Measurements from ENCODE around the gene FOXJ1.

Gene FOXJ1

GRCh38 chr17:76153202-76153601, 12.2 kb upstream of the FOXJ1 start:
- TF ChIP-seq GATA2 (IDR thresholded peaks at IDR 0.05; ENCODE audit: low read depth, low read length) (no peak), GATA3 (IDR thresholded peaks at IDR 0.05; ENCODE audit: low read depth, low read length) (no peak)

- TF ChIP-seq GATA2 (IDR thresholded peaks at IDR 0.05; ENCODE audit: low read depth, low read length) (no peak), GATA3 (IDR thresholded peaks at IDR 0.05; ENCODE audit: low read depth, low read length) (no peak)
These were observed 11.5 kb upstream of the FOXJ1 start for GRCh38 chr17:76152591-76152990.

- TF ChIP-seq GATA3 (IDR thresholded peaks at IDR 0.05; ENCODE audit: low read depth, low read length) (no peak), GATA2 (IDR thresholded peaks at IDR 0.05; ENCODE audit: low read depth, low read length) (no peak)
These were observed 10.9 kb upstream of the FOXJ1 start for GRCh38 chr17:76151896-76152454.

GRCh38 chr17:76150712-76151622, 9.9 kb upstream of the FOXJ1 start:
- TF ChIP-seq GATA2 (IDR thresholded peaks at IDR 0.05; ENCODE audit: low read depth, low read length) (no peak), GATA3 (IDR thresholded peaks at IDR 0.05; ENCODE audit: low read depth, low read length) (no peak)

- no peak for TF ChIP-seq GATA2 (IDR thresholded peaks at IDR 0.05; ENCODE audit: low read depth, low read length)
- TF ChIP-seq GATA3 (IDR thresholded peaks at IDR 0.05; ENCODE audit: low read depth, low read length) = no peak
These were observed 8.2 kb upstream of the FOXJ1 start for GRCh38 chr17:76149214-76149613.

GRCh38 chr17:76148015-76148326, 6.9 kb upstream of the FOXJ1 start:
- TF ChIP-seq GATA3 (IDR thresholded peaks at IDR 0.05; ENCODE audit: low read depth, low read length) (no peak), GATA2 (IDR thresholded peaks at IDR 0.05; ENCODE audit: low read depth, low read length) (no peak)

- TF ChIP-seq GATA2 (IDR thresholded peaks at IDR 0.05; ENCODE audit: low read depth, low read length) (no peak), GATA3 (IDR thresholded peaks at IDR 0.05; ENCODE audit: low read depth, low read length) (no peak)
These were observed 6.4 kb upstream of the FOXJ1 start for GRCh38 chr17:76147211-76148014.

- no peak for TF ChIP-seq GATA2 (IDR thresholded peaks at IDR 0.05; ENCODE audit: low read depth, low read length)
- TF ChIP-seq GATA3 (IDR thresholded peaks at IDR 0.05; ENCODE audit: low read depth, low read length) = no peak
These were observed 5.2 kb upstream of the FOXJ1 start for GRCh38 chr17:76146053-76146851.

GRCh38 chr17:76145231-76146052, 4.4 kb upstream of the FOXJ1 start:
- TF ChIP-seq GATA3 (IDR thresholded peaks at IDR 0.05; ENCODE audit: low read depth, low read length) (no peak), GATA2 (IDR thresholded peaks at IDR 0.05; ENCODE audit: low read depth, low read length) (no peak)

- TF ChIP-seq GATA2 (IDR thresholded peaks at IDR 0.05; ENCODE audit: low read depth, low read length) (no peak), GATA3 (IDR thresholded peaks at IDR 0.05; ENCODE audit: low read depth, low read length) (no peak)
These were observed 1.6 kb upstream of the FOXJ1 start for GRCh38 chr17:76142585-76143041.

- no peak for TF ChIP-seq GATA2 (IDR thresholded peaks at IDR 0.05; ENCODE audit: low read depth, low read length)
- TF ChIP-seq GATA3 (IDR thresholded peaks at IDR 0.05; ENCODE audit: low read depth, low read length) = no peak
These were observed 1.1 kb upstream of the FOXJ1 start for GRCh38 chr17:76142039-76142584.

GRCh38 chr17:76140661-76141211, 309 bp downstream of the FOXJ1 start:
- TF ChIP-seq GATA3 (IDR thresholded peaks at IDR 0.05; ENCODE audit: low read depth, low read length) (no peak), GATA2 (IDR thresholded peaks at IDR 0.05; ENCODE audit: low read depth, low read length) (no peak)

Data from SH-SY5Y (cell line).